OCI-M2 (cell line): Measurements from ENCODE around the gene PRDM8.

ENCODE experiments used
- DNase-seq: peaks from one replicate; lab custom pipeline; 2025; ENCODE audit not compliant: unreplicated experiment; lab: John Stamatoyannopoulos, UW

Gene PRDM8

GRCh38 chr4:80183250-80184052 lies 13.9 kb upstream of the PRDM8 start:
- DNase-seq = no peak

DNA sequence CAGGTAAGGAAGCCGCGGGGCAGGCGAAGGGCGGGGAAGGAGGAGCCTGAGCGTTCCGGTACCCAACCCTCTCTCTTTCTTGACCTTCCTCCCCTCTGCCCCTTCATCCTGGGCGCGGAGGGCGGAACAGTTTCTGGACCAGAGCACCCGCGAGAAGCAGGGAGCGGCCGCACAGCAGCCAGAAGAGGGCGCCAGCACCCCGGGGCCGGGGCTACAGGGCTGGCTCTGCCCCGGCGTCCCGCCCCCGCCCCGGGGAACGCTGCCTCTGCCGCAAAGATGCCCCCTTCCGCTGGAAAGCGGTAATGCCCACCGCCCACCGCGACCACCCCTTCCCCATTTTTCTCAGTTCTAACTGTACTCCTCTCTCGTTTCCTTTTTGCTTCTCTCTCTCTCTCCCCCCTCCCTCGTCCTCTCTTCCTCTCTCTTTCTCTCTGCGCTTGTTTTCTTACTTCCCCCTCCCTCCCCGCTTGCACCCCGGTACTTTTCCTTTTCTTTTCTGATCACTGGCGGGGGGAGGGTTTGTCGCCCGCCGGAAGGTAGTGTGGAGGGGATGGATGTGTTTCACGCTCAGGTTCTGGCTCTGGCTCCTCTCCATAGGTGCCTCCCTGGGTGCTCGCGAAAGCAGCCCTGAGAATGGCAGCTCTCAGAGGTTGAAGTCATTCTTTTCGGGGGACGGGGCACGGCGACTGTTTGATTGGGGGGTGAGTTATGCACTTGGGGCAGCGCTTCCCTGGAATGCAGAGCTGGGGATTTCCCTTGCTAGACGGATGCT lies 13.1 kb upstream of the PRDM8 start:
- DNase-seq = no peak

DNA sequence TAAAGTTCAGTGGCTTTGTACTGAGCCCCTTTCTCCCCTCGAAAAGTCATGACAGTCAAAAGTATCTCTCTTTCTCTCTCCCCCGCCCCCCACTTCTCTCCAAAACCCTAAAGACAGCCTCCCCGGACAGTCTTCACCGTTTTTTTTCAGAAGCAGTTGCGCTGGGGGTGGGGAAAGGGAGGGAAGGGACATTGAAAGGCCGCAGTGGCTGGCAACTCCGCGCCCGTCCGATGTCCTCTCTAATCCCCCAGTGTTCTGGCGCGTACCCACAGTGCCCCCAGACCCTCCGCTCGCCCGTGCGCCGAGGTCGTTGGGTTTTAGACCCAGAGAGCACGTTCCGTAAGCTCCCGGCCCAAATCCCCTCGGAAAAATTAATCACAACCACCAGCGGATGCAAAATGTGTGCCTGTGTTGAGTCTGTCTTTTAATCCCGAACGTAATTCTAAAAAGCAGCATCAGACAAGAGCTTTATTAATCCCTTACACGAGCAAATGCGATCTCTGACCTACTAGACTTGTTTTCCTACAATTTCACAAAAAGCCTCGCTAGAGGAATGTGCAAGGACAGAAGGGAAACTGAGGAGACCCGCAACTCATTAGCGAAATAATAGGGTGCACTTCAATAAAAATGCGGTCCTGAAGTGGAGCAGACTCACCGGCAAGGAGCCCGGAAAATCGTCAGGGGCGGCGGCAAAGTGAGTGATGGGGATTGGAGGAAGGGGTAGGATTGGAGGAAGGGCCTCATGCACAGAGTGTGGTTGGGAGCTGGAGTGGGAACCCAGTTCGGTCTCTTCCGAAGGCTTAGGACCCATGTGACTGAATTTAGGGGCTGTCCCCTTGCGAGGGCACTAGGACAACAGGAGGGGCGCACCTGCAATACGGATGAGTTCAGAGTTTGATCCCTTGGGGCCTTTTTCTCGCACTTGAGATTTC lies 12.2 kb upstream of the PRDM8 start:
- DNase-seq = no peak

DNA sequence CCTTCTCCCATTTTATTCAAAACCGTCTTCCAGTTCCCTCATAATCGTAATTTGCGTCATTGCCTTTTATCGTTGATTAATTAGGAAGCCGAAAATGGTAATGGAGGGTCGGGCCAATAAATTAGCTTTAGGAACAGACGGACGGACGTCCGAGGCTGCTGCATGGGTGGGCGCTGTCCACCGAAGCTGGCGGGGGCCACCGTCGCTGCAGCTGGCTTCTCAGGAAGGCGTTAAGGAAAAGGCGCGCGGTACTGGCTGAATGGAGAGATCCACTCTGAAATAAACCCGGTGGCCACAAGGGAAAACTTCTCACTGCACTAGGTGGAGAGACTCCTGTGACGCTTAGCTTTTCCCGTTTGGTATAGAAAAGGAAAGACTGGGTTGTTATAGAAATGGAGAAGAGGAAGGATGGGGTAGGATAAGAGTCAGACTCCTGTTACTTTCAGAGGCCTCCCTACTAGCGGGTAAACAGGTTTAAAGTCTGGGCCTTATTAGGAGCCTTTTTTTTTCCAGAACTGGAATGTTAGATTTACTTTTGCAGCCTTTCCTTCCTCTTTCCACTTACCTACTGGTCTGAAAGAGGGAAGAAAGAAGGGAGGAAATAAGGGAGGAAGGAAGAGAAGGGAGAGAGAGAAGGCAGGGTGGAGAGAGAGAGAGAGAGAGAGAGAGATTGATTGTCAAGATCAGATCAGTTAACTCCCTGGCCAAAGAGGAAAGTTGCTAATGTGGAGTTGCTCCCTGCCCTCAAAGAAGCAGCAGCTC lies 11.3 kb upstream of the PRDM8 start:
- no peak for DNase-seq

DNA sequence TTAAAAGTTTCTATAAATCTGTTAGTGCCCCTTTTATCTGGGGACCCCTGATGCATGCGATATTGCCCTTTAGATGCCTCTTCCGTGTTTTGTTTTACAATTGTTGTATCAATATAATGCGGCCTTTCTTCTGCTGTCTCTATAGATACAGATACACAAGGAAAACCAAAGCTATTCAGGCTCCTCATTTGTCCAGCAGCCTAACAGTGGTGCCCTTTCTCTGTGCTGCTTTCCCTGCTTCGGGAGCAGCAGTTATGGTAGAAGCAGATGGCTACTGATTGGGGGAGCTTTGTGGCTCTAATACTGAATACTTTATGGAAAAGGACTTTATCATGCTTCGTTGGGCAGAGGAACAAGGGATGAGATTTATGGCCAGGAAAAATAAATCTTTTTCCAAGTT lies 10.6 kb upstream of the PRDM8 start:
- no peak for DNase-seq

DNA sequence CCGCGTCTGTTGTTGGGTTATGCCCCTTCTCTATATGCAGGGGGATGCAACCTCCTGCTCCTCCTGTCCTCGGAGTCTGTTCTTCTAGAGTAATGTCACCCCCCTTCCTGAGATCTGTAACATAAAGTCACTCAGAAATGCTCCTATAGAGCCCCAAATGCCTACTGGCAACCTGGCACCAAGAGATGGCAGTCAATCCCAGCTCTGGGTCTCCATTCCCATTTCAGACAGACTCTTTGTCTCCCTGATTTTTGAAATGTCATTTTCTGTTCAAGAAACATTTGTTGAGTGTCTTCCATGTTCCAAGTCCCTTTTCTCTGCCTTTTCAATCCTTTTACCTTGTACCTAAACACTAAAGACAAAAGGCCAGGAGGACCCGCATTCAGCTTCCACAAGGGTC lies 9.6 kb upstream of the PRDM8 start:
- no peak for DNase-seq

DNA sequence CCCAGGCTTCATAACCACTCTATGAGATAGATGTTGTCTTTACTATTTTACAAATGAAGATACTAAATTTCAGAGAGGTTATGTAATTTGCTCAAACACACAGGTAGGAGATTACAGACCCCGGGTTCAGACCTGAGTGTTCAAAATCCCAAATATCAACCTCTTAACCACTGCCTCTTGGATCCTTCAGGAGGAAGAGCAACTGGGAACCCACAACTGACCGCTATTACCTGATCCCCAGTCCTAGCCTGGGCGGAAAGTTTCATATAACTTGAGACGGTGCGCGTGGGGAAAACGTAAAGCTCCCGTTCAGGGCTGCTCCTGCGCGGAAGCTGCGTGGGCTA lies 8.9 kb upstream of the PRDM8 start:
- no peak for DNase-seq

- no peak for DNase-seq
These were observed 8.4 kb upstream of the PRDM8 start for GRCh38 chr4:80188801-80189458.

DNA sequence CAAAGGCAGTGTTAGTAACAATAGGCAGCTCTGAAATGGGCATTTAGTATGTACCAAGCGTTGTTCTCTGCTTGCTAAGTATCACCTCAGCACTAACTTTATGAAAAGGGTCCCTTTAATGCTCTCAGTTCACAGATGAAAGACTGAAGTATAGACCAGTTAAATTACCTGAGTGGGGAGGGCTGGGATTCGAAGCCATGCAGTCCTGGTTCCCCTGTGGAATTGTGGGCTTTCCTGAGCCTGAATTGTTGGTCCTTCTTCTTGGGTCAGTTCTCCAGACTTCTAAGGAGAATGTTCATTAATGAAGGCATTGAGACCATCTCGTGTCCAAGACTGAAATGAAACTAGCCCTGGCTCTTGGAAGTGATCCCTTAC lies 7.7 kb upstream of the PRDM8 start:
- no peak for DNase-seq

DNA sequence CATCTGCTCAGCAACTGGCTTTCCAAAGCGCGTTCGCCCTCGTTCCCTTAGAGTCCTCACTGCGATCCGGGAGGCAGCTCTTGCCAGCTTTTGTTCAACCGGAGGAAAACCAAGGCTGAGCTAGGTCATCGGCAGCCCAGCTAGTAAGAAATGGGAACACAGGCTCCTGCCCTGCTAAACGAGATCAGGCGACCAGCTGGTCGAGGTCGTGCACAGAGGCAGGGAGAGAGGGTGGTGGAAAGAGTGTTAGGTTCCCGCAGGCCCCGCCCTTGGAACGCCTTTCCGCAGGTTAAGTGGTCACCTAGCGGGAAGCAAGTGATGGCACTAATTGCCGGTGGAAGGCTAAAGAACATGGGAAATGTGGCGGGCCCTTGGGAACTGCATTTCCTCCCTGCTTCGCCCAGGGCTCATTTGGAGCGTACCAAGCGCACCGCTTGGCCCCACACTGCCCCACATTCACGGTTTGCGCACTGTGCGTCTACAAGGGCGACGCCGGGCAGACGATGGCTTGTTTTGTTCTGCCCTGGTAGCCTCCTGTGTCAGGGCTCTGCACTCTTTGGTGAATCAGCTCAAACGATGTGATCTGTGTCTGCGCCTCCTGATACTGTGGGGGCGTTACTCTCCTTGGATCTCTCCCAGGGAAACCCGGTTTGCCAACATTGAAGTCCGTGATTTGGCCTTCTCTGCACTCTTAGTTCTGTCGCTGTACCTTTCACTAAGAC lies 7.2 kb upstream of the PRDM8 start:
- DNase-seq = no peak

DNA sequence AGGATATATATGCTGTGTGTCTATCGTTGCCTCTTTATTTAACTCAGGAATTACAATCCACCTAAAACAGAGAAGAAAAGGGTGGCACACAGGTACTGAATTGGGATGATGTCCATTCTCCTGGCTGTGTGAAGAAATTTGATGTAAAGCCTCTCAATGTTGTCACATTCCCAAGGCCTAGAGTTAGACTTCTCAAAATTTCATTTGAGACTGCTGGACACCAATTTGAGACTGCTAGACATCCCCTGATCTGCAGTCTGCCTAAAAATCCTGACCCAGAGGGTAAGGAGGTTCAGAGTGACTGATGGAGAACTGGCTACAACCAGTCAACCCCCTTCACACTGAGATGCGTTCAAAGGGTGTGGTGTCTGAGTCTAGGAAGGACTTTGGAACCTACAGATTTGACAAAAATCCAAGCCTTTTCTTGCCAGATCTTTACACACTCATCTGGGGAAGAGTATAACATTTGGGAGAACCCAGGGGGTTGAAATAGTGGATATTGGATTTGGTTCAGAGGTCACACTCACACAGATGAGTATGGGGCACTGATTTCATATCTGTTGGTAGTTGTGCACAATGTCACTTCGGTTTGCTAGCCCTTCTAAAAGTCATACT lies 4.9 kb upstream of the PRDM8 start:
- DNase-seq = no peak

DNA sequence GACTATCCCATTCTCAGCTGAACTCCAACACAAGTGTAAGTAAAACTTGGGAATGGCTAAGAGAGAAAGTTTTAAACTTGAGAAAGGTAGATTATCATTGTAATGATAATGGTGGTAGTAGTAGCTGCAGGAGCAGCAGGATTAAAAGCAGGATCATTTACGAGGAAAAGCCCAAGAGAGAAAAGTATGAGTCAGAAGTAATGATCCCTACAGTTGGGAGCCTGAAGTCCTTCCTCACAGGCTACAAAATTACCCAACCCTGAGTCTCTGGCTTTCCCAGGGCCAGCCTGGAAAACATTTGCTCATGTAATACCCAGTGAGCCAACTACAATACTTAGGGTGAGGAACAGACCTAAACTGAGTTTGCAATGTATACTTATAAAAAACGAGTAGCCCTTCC lies 4.4 kb upstream of the PRDM8 start:
- no peak for DNase-seq

- no peak for DNase-seq
These were observed 1.7 kb upstream of the PRDM8 start for GRCh38 chr4:80195441-80196140.

DNA sequence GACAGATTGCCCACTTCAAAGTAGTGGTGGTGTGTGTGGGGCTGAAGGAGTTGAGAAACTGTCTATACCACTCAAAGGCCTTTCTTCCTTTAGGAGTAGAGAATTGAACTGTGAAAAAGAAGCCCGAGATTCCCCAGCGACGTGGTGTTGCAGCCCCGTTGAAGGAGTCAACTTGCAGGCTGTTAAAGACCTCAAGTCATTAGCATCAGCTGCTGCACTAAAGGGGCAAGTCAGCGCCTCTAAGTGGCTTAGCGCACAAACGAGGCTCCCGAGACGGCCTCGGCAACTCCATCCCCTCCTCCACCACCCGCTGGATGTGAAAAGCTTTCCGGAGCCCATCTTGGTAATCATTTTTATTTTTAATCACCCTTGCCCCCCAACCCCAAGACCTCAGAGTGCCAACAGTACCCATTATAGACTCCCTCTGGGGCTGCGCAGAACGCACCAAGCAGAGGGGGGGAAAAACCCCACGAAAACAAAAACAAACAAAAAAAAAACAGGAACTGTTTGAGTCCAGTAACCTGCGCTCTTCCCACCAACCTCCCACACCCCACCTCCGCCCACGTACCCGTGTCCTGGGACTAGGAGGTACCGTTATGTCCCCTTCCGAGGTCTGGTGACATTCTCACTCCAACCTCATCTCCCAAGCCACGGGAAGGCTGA lies 913 bp upstream of the PRDM8 start:
- no peak for DNase-seq

- no peak for DNase-seq
These were observed 518 bp downstream of the PRDM8 start for GRCh38 chr4:80197601-80198440.

GRCh38 chr4:80198441-80198837 lies 1.1 kb downstream of the PRDM8 start:
- no peak for DNase-seq

GRCh38 chr4:80199004-80199560 lies 1.8 kb downstream of the PRDM8 start:
- DNase-seq = no peak
